HEK293 (cell line): ENCODE results near the gene HOXD1.

Experiments
- CTCF ChIA-PET: fragments of 350-600 bp; formaldehyde crosslinking; extraction: SDS; loops from one replicate; lab custom pipeline; 2021; ENCODE audit warnings: antibody characterized with exemption; lab: Yijun Ruan, JAX
- POLR2A ChIA-PET: fragments of 300-600 bp; formaldehyde crosslinking; extraction: SDS; loops from one replicate; lab custom pipeline; 2020; ENCODE audit warnings: antibody characterized with exemption, inconsistent platforms; lab: Yijun Ruan, JAX
- H3K27ac ChIP-seq: fragments of 200-500 bp; sonication (Bioruptor generic); 2 replicates; pipeline ENCODE4 v1.5.1; 2014; ENCODE audit warnings: low read depth, low read length, control low read depth, inconsistent platforms; ENCODE audit errors: extremely low read depth
- H3K36me3 ChIP-seq, 2 experiments: fragments of 200-500 bp in 1 of 2; sonication (Bioruptor generic) in 1 of 2; 1 replicate in 1 of 2; 2 replicates in 1 of 2; pipeline ENCODE4 v1.5.1; 2014 to 2017; ENCODE audit warnings: inconsistent platforms in 2 of 2, low read length in 2 of 2; ENCODE audit not compliant: control insufficient read depth in 2 of 2, insufficient read depth in 1 of 2
- H3K4me1 ChIP-seq: fragments of 200-500 bp; sonication (Bioruptor generic); 2 replicates; pipeline ENCODE4 v1.5.1; 2014; ENCODE audit warnings: mild to moderate bottlenecking, low read length, inconsistent platforms; ENCODE audit not compliant: control insufficient read depth, insufficient read depth
- H3K4me3 ChIP-seq: 2 replicates; pipeline ENCODE4 v1.5.1; 2011; ENCODE audit warnings: low read depth, mild to moderate bottlenecking, control low read depth, low read length, moderate library complexity
- H3K9me3 ChIP-seq: fragments of 200-500 bp; sonication (Bioruptor generic); 2 replicates; pipeline ENCODE4 v1.5.1; 2014; ENCODE audit warnings: low read depth, low read length, inconsistent platforms; ENCODE audit not compliant: control insufficient read depth, insufficient read depth
- BCL11B ChIP-seq: fragments of 450-650 bp; formaldehyde crosslinking; IDR thresholded peaks from 2 replicates; pipeline ENCODE4 v1.5.1; 2016; ENCODE audit warnings: low read depth, missing biosample characterization, missing genetic modification characterization
- HOXA7 ChIP-seq: sonication (generic); formaldehyde crosslinking; IDR thresholded peaks from 2 replicates; pipeline ENCODE4 v1.8.1; 2022; ENCODE audit warnings: missing genetic modification reagents, borderline replicate concordance
- IKZF3 ChIP-seq: fragments of 450-650 bp; IDR thresholded peaks from 2 replicates; pipeline ENCODE4 v1.5.0; 2018; ENCODE audit warnings: missing biosample characterization, mild to moderate bottlenecking, missing genetic modification characterization, moderate library complexity
- YY2 ChIP-seq: fragments of 450-650 bp; formaldehyde crosslinking; IDR thresholded peaks from 2 replicates; pipeline ENCODE4 v1.5.1; 2016; ENCODE audit warnings: missing biosample characterization, missing genetic modification characterization
- ZBTB8A ChIP-seq: fragments of 450-650 bp; formaldehyde crosslinking; IDR thresholded peaks from 2 replicates; pipeline ENCODE4 v1.5.1; 2016; ENCODE audit warnings: missing biosample characterization, missing genetic modification characterization
- ZFHX2 ChIP-seq: fragments of 450-650 bp; formaldehyde crosslinking; conservative IDR thresholded peaks from 2 replicates; pipeline ENCODE4 v1.5.1; 2016; ENCODE audit warnings: missing biosample characterization, missing genetic modification characterization
- ZIC2 ChIP-seq: fragments of 450-650 bp; formaldehyde crosslinking; IDR thresholded peaks from 2 replicates; pipeline ENCODE4 v1.5.1; 2016; ENCODE audit warnings: missing biosample characterization, missing genetic modification characterization
- ZNF133 ChIP-seq: fragments of 450-650 bp; formaldehyde crosslinking; IDR thresholded peaks from 2 replicates; pipeline ENCODE4 v1.5.1; 2016; ENCODE audit warnings: missing biosample characterization, missing genetic modification characterization
- ZNF146 ChIP-seq: fragments of 450-650 bp; formaldehyde crosslinking; IDR thresholded peaks from 2 replicates; pipeline ENCODE4 v1.5.1; 2016; ENCODE audit warnings: missing biosample characterization, missing genetic modification characterization
- ZNF174 ChIP-seq: fragments of 450-650 bp; formaldehyde crosslinking; IDR thresholded peaks from 2 replicates; pipeline ENCODE4 v1.5.0; 2017; ENCODE audit warnings: missing biosample characterization, mild to moderate bottlenecking, missing genetic modification characterization
- ZNF211 ChIP-seq: fragments of 450-650 bp; formaldehyde crosslinking; IDR thresholded peaks from 2 replicates; pipeline ENCODE4 v1.5.1; 2016; ENCODE audit warnings: low read depth, missing biosample characterization, missing genetic modification characterization
- ZNF214 ChIP-seq: fragments of 450-650 bp; formaldehyde crosslinking; IDR thresholded peaks from 2 replicates; pipeline ENCODE4 v1.5.1; 2017; ENCODE audit warnings: missing biosample characterization, mild to moderate bottlenecking, missing genetic modification characterization, borderline replicate concordance
- ZNF24 ChIP-seq: fragments of 450-650 bp; formaldehyde crosslinking; IDR thresholded peaks from 2 replicates; pipeline ENCODE4 v1.5.1; 2016; ENCODE audit warnings: missing biosample characterization, missing genetic modification characterization
- ZNF366 ChIP-seq: fragments of 450-650 bp; formaldehyde crosslinking; conservative IDR thresholded peaks from 2 replicates; pipeline ENCODE4 v1.5.1; 2016; ENCODE audit warnings: missing biosample characterization, missing genetic modification characterization
- ZNF391 ChIP-seq: fragments of 450-650 bp; formaldehyde crosslinking; IDR thresholded peaks from 2 replicates; pipeline ENCODE4 v1.5.1; 2016; ENCODE audit warnings: low read depth, missing biosample characterization, missing genetic modification characterization, borderline replicate concordance
- ZNF585B ChIP-seq: fragments of 450-650 bp; formaldehyde crosslinking; IDR thresholded peaks from 2 replicates; pipeline ENCODE4 v1.5.1; 2016; ENCODE audit warnings: missing biosample characterization, missing genetic modification characterization
- ZSCAN16 ChIP-seq: fragments of 450-650 bp; formaldehyde crosslinking; IDR thresholded peaks from 2 replicates; pipeline ENCODE4 v1.5.1; 2016; ENCODE audit warnings: missing biosample characterization, missing genetic modification characterization
- TF ChIP-seq, protein P1 (sequence below): fragments of 450-650 bp; formaldehyde crosslinking; IDR thresholded peaks from 2 replicates; pipeline ENCODE4 v1.5.1; 2017; ENCODE audit warnings: missing biosample characterization, missing genetic modification characterization
- TF ChIP-seq, protein P2 (sequence below): fragments of 450-650 bp; formaldehyde crosslinking; IDR thresholded peaks from 2 replicates; pipeline ENCODE4 v1.5.1; 2017; ENCODE audit warnings: missing biosample characterization, missing genetic modification characterization
- TF ChIP-seq, protein P3 (sequence below): fragments of 450-650 bp; IDR thresholded peaks from 2 replicates; pipeline ENCODE4 v1.5.1; 2018; ENCODE audit warnings: missing biosample characterization, mild to moderate bottlenecking, missing genetic modification characterization
- TF ChIP-seq, protein P4 (sequence below): fragments of 450-650 bp; formaldehyde crosslinking; IDR thresholded peaks from 2 replicates; pipeline ENCODE4 v1.5.1; 2016; ENCODE audit warnings: missing biosample characterization, missing genetic modification characterization
- TF ChIP-seq, protein P5 (sequence below): fragments of 450-650 bp; formaldehyde crosslinking; IDR thresholded peaks from 2 replicates; pipeline ENCODE4 v1.5.0; 2017; ENCODE audit warnings: missing biosample characterization, missing genetic modification characterization, borderline replicate concordance
- TF ChIP-seq, protein P6 (sequence below): fragments of 450-650 bp; formaldehyde crosslinking; IDR thresholded peaks from 2 replicates; pipeline ENCODE4 v1.5.1; 2016; ENCODE audit warnings: missing biosample characterization, missing genetic modification characterization

The HOXD1 gene

DNA sequence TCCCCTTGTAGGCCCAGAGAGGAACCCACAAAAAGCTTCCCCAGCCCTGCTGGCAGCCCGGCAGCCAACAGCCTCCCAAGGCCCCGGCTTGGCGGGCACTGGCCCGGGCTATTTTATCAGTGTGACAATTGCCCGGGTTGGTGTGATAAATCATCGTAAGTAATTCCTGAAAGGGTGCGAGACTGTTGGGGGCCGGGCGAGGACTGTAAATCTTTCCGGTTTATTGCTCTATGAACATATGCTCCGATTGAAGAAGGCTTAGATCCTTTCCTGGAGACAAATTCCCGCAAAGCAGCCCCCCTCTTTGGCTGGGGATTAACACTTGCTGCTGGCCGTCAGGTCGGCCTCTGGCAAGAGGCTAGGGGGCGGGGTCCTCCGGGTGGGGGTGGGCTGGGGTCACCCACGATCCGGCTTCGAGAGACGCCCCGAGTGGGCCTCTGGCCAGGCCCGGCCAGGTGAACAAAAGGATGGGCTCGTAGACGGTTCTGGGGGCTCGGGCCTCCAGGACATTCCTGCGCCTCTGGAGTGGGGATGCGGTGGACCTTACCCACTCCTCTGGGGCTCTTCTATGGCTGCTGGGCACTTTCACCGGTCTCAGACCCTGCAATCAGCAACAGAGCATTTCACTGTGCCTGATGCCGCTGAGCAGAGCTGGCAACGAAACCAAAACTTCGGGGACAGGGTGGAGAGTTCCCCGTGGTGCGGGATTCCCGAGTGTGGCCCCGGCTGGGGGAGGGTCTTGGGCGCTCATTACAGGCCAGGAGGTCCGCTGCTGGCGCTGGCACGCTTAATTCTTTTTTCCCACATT, 29.4 kb upstream of the HOXD1 start (continued):
- TF ChIP-seq, protein P1, sequence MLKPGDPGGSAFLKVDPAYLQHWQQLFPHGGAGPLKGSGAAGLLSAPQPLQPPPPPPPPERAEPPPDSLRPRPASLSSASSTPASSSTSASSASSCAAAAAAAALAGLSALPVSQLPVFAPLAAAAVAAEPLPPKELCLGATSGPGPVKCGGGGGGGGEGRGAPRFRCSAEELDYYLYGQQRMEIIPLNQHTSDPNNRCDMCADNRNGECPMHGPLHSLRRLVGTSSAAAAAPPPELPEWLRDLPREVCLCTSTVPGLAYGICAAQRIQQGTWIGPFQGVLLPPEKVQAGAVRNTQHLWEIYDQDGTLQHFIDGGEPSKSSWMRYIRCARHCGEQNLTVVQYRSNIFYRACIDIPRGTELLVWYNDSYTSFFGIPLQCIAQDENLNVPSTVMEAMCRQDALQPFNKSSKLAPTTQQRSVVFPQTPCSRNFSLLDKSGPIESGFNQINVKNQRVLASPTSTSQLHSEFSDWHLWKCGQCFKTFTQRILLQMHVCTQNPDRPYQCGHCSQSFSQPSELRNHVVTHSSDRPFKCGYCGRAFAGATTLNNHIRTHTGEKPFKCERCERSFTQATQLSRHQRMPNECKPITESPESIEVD (tag by site-specific recombination), result peak; percentile 80
- TF ChIP-seq IKZF3 (peak; percentile 84), ZNF391 (no peak), ZNF146 (tag by site-specific recombination) (no peak), ZBTB8A (tag by site-specific recombination) (peak; percentile 79), ZNF24 (tag by site-specific recombination) (no peak), YY2 (no peak)
- TF ChIP-seq, protein P2, sequence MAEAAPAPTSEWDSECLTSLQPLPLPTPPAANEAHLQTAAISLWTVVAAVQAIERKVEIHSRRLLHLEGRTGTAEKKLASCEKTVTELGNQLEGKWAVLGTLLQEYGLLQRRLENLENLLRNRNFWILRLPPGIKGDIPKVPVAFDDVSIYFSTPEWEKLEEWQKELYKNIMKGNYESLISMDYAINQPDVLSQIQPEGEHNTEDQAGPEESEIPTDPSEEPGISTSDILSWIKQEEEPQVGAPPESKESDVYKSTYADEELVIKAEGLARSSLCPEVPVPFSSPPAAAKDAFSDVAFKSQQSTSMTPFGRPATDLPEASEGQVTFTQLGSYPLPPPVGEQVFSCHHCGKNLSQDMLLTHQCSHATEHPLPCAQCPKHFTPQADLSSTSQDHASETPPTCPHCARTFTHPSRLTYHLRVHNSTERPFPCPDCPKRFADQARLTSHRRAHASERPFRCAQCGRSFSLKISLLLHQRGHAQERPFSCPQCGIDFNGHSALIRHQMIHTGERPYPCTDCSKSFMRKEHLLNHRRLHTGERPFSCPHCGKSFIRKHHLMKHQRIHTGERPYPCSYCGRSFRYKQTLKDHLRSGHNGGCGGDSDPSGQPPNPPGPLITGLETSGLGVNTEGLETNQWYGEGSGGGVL (tag by site-specific recombination), result 0 out of 2 replicates have a peak, but pooled peaks have one; percentile 14
- TF ChIP-seq, protein P3, sequence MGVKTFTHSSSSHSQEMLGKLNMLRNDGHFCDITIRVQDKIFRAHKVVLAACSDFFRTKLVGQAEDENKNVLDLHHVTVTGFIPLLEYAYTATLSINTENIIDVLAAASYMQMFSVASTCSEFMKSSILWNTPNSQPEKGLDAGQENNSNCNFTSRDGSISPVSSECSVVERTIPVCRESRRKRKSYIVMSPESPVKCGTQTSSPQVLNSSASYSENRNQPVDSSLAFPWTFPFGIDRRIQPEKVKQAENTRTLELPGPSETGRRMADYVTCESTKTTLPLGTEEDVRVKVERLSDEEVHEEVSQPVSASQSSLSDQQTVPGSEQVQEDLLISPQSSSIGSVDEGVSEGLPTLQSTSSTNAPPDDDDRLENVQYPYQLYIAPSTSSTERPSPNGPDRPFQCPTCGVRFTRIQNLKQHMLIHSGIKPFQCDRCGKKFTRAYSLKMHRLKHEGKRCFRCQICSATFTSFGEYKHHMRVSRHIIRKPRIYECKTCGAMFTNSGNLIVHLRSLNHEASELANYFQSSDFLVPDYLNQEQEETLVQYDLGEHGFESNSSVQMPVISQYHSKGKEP, result peak; percentile 49; the same call in 1 of the 2 replicates
- TF ChIP-seq, protein P4, sequence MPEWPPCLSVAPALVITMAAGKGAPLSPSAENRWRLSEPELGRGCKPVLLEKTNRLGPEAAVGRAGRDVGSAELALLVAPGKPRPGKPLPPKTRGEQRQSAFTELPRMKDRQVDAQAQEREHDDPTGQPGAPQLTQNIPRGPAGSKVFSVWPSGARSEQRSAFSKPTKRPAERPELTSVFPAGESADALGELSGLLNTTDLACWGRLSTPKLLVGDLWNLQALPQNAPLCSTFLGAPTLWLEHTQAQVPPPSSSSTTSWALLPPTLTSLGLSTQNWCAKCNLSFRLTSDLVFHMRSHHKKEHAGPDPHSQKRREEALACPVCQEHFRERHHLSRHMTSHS (tag by site-specific recombination), result peak; percentile 83; the same call in 1 of the 2 replicates

DNA sequence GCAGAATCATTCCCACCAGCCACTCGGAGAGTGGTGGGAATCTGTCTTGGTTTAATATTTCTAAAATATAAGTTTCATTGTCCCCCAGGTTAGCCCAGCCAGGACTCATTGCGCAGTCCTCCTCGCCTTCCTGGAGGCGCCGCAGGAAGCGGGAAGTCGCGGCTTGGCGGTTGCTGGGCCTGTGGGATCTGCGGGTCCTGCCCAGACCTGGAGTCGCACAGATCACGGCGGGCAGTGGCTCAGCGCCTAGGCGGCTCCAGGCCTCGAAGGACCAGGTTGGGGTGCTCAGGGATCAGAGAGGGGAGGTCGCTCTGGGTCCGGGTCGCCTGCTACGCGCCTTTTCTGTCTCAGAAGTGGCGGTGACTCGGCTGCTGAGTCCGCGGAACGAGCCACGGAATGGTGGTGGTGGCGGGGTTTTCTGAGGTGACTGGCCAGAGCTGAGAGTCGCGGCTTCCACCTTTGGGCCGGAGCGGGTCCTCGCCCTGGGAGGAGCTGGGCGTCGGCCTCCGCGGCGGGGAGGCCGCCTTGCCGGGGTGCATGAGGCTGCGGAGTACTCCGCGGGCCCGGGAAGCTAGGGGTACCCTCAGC, 28.7 kb upstream of the HOXD1 start:
- peaks cover 0 to 22% of the 10 kb centered on the region in 2 experiments; a peak in 2 of 3 replicates for H3K36me3 ChIP-seq
- no peaks in the 10 kb centered on the region for H3K9me3 ChIP-seq
- H3K4me3 ChIP-seq, result no peak overlapping the region
- CTCF ChIA-PET, result no interaction called here
- no peak overlapping the region; the same call in 1 of the 2 replicates for H3K27ac ChIP-seq
- H3K4me1 ChIP-seq, result peaks cover 5% of the 10 kb centered on the region; the same call in 1 of the 2 replicates
- TF ChIP-seq ZNF211 (tag by site-specific recombination), result no peak
- TF ChIP-seq, protein P5, sequence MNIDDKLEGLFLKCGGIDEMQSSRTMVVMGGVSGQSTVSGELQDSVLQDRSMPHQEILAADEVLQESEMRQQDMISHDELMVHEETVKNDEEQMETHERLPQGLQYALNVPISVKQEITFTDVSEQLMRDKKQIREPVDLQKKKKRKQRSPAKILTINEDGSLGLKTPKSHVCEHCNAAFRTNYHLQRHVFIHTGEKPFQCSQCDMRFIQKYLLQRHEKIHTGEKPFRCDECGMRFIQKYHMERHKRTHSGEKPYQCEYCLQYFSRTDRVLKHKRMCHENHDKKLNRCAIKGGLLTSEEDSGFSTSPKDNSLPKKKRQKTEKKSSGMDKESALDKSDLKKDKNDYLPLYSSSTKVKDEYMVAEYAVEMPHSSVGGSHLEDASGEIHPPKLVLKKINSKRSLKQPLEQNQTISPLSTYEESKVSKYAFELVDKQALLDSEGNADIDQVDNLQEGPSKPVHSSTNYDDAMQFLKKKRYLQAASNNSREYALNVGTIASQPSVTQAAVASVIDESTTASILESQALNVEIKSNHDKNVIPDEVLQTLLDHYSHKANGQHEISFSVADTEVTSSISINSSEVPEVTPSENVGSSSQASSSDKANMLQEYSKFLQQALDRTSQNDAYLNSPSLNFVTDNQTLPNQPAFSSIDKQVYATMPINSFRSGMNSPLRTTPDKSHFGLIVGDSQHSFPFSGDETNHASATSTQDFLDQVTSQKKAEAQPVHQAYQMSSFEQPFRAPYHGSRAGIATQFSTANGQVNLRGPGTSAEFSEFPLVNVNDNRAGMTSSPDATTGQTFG (tag by site-specific recombination), result no peak
- TF ChIP-seq HOXA7 (CRISPR knock-in tag), result no peak
- TF ChIP-seq ZSCAN16 (tag by site-specific recombination), result no peak
- no peak for TF ChIP-seq BCL11B (tag by site-specific recombination)
- TF ChIP-seq, protein P6, sequence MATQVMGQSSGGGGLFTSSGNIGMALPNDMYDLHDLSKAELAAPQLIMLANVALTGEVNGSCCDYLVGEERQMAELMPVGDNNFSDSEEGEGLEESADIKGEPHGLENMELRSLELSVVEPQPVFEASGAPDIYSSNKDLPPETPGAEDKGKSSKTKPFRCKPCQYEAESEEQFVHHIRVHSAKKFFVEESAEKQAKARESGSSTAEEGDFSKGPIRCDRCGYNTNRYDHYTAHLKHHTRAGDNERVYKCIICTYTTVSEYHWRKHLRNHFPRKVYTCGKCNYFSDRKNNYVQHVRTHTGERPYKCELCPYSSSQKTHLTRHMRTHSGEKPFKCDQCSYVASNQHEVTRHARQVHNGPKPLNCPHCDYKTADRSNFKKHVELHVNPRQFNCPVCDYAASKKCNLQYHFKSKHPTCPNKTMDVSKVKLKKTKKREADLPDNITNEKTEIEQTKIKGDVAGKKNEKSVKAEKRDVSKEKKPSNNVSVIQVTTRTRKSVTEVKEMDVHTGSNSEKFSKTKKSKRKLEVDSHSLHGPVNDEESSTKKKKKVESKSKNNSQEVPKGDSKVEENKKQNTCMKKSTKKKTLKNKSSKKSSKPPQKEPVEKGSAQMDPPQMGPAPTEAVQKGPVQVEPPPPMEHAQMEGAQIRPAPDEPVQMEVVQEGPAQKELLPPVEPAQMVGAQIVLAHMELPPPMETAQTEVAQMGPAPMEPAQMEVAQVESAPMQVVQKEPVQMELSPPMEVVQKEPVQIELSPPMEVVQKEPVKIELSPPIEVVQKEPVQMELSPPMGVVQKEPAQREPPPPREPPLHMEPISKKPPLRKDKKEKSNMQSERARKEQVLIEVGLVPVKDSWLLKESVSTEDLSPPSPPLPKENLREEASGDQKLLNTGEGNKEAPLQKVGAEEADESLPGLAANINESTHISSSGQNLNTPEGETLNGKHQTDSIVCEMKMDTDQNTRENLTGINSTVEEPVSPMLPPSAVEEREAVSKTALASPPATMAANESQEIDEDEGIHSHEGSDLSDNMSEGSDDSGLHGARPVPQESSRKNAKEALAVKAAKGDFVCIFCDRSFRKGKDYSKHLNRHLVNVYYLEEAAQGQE (tag by site-specific recombination), result no peak
- TF ChIP-seq ZNF585B, result no peak
- TF ChIP-seq ZNF133 (tag by site-specific recombination), result no peak
- no peak for TF ChIP-seq ZNF366 (tag by site-specific recombination)
- no peak for TF ChIP-seq ZNF174 (tag by site-specific recombination)
- no peak for TF ChIP-seq ZIC2 (tag by site-specific recombination)
- TF ChIP-seq ZFHX2, result no peak
- TF ChIP-seq ZNF214, result no peak
- TF ChIP-seq, all 188 proteins: peak for 0
- POLR2A ChIA-PET, result no interaction called here
